Inflammatory macrophage treated with lipopolysaccharide for 1 hour (primary cell): ENCODE measurements around the gene MCTP1.

Experiments
- DNase-seq, 2 donors: peaks; one replicate each; pipeline ENCODE4 v3.0.0-alpha.2; 2020 to 2022

The MCTP1 gene

DNA sequence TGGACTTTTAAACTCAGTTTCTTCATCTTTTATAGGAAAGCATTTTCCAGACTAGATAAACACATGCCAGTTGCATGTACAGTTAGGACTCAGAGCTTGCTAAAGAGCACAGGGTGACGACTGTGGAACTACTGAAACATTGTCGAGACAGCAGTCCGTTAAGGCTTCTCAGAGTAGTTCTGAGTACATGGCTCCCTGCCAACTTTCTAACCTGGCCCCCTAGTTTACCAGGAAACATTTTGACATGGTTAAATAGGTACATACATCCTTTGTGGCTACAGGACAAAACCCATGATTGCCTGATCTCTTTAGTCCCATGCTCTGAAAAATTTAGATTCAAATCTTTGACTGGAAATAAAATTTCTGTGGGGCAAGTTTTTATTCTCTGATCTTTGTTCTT lies 536.7 kb downstream of the MCTP1 start:
- DNase-seq, result no peak

DNA sequence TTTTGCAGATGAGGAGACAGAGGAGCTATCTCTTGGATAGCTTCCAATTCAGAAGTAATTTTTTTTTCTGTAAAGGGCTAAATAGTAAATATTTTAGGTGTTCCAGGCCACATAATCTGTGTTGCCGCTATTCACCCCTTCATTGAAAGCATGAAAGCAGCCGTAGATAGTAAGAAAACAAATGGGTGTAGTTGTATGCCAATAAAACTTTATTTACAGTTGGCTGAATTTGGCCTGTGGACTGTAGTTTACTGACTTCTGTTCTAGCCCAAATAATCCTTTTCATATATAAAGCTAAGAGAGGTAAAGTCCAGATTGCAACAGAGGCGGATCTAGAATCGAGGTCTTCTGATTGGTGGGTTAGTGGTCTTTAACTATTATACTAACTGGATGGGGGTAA lies 537.5 kb downstream of the MCTP1 start:
- DNase-seq, result no peak

DNA sequence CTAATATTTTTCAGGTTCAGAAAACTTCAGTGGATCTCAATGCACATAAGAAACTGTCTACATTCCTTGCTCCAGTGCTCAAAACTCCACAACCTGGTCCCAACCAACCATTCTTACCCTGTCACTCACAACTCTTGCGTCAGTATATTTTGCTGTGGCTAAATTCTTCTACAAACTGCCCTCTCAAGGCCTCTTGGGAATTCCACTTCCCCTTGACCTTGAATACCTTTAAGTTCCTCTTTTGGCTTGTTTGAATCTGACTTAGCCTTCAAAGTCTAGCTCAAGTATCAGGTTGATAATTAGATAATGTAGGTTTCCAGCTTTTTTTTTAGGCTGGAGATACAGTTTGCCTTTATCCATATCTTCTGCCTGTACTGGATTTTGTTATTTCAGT lies 538.2 kb downstream of the MCTP1 start:
- peak; percentile 25 to 69 for DNase-seq

DNA sequence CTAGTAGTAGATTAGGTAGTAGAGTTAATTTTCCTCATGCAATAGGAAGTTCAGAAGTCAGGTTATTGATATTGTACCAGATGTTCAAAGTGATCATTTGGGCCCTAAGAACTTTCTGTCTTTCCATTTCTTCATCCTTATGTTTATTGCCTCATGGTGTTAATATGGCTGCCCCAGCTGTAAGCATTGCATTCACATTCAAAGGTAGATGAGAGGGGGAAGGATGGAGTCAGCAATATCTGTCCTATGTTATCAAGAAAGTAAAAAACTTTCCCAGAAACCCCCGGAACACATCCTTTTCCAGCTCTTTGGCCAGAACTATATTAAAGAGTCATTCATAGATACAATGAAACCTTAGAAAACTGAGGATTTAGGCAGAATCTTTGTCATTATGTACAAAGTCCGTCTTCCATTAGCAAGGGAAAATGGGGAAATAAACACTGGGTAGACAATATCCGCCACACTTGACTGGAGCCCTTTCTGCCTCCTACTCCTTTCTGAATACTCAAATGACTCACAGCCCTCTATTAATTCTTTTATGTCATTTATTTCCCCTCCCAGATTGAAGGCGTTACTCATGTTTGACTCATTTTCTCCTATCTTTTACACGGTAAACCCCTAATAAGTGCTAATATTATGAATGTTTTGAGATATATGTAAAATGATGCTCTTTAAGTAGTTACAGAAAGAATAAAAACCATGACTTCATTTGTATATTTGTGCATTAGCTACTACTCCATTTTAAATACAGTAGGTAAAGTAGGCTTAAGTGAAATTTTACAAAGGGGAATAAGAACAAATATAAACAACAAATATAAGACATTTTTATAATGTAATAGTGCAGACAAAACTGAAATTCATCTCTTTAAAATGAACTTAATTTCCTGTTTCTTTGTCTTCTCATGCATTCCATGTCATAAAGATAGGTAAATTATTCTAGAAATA lies 538.8 kb downstream of the MCTP1 start:
- peak; percentile 35 to 79 for DNase-seq

DNA sequence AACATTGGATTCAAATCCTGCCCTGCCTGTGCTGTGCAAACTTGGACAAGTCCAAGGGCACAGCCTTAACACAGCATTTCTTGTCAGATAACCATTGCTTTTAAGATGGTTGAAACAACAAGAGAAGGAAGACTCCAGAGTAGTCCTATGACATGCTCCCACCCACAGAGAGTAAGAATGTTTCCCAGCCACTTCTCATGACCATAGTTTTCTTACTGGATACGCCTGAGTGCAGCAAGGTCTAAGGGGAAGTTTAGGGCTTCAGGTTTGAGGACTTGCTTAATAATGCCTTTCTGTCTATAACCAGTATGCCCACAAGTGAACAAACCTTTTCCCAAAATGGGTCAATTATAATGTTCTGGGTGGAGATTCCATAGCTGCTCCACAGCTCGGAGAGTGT lies 540.0 kb downstream of the MCTP1 start:
- DNase-seq, result peak in 1 of 2 donors; percentile 72

DNA sequence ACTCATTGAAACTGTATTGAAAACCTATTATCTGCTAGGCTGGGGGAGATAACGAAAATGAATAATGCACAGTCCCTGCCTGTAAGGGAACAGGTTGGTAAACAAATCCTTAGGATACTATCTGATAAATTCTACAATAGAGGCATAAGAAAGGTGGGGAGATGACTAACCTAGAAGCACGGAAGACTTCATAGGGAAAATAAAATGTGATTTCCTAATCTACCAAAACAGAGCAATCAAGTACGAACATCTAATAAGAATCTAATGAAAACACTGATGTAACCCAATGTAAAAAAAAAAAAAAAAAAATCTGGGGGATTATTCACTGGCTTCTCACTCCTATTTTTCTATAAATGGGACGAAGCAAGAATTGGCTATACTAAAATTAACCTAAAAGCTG lies 542.0 kb downstream of the MCTP1 start:
- DNase-seq, result no peak

DNA sequence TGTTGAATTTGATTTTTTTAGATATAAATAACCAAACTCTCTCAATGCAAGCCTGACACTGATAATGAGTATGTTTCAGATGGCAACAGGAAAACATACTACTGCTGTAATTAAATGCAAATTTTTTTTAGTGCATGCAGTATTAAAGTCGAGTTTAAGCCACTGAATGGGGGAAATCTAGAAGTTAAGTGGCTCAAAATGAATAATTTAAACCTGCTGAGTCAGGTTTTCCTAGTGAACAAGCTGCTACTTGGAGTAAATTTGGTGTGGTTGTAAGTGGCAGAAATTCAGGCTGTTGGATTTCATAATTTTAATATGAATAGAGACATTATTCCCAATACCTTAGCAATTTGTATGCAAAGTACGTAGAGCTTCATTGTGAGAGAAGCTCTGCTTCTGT lies 544.6 kb downstream of the MCTP1 start:
- no peak for DNase-seq

DNA sequence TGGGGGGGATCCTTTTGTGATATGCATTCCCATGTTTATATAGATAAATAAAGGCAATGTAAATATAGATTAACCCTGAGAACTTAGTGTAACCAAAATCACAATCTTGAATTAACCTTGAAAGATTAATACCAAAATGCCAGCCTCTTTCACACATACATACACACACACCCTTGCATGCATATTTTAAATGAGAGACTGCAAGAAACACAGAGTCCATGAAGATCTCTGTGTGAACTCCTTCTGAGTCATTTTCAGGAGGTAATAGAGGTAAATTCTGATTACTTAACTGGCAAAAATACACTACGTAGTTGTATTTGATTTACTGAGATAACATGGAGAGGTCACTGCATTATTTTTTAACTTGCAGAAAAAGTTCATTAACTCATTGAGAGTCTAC lies 548.4 kb downstream of the MCTP1 start:
- DNase-seq, result no peak

DNA sequence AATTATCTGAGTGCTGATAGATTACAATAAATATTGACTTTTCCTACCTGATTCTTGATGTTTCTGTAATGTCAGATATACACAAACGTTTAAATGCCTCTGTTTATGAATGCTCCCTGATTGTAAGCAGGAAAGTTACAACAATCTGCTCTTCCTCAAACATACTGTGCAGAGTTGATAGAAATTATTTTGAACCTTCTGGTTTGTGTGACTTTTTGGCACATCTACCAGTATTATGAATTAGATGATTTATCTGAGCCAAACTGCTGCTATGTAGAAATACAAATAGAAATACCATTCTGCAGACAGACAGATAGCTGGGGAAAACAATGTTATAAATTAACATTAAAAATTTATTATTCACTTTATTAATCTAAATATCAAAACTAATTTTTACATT lies 553.4 kb downstream of the MCTP1 start:
- DNase-seq, result no peak

DNA sequence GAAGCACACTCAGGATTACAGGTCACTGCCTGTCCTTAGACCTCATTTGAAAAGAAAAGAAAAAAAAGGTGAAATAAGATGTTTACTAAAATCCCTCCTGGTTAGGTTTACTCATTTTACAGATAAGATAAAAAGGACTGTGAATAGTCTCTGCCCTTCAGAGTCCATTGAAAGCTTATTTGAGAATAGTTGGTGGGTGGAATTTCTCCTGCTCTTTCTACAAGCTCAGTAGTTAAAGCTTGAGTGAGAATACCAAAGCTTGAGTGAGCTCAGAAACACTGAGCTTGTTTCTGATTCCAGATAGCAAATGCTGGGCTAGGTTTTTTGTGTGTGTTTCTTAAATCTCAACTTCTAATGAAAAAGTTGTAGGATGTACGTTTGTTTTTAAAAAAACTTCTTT lies 559.8 kb downstream of the MCTP1 start:
- DNase-seq, result no peak

DNA sequence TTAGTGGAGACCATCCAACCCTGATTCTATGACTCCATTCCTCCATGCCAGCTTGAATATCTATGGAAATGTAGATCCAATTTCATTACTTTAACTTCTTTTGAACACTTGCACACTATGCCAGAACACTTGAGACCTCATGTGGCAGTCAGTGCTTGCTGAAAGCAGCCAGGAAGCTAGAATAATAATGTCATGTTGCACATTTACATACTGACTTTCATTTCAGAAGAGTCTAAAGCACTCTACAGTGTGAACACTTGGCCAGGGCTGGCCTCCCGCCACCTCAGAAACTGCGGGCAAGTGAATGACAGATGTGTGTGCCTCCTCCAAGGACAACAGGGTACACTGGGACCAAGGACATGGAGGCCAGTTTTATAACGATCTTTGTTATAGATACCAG lies 569.1 kb downstream of the MCTP1 start:
- DNase-seq, result no peak

DNA sequence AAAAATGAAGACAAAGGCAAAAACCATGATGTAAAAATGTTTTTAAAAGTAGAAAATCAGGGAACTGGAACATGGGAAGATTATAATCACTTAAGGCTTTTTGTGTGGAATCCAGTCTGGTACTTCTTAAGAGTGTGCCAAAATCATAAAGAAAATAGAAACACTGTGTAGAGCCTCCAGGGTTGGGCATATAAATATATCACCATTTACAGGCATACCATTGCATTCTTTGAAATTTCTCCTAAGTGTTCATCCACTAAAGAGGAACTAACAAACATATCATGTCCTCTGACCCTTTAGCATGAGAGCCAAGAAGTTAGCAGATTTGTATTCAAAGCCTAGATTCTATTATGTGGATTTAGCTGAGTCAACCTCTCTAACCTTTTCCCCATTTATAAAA lies 573.1 kb downstream of the MCTP1 start:
- DNase-seq, result no peak

DNA sequence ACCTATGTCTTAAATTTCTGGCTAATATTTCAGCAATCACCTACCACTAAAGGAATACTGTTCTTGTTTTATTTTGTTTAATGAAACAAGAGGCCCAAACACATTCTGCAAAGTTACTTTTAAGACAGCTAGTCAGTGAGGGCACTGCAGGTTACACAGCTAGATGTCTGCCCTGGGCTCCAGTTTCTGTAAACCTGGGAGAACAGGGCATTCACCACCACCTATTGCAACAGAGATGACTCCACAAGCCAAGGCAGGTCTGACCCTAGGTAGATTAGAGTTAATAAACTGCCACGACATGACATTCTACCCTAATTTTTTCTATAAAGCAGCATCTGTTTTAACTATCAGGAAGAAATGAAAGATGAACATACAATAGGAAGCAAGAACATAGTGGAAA lies 575.6 kb downstream of the MCTP1 start:
- DNase-seq, result no peak

DNA sequence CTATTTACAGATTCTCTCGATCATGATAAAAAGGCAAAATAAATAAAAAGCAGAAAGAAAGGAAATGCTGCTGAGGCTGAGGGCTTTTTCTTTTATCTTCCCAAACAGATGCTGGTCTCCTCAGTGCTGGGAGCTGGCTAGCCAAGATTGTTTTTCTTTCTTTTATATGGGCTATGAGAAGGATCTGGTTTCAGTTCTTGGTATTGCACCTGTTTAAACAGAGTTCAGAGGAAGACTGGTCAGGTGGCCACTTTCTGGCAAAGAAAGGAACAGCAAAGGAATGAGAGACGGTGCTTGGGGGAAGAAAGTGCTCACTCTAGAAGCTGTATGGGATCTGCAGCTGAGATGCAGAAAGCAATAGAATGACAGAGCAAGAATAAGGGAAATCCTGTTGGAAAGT lies 577.5 kb downstream of the MCTP1 start:
- DNase-seq, result no peak

DNA sequence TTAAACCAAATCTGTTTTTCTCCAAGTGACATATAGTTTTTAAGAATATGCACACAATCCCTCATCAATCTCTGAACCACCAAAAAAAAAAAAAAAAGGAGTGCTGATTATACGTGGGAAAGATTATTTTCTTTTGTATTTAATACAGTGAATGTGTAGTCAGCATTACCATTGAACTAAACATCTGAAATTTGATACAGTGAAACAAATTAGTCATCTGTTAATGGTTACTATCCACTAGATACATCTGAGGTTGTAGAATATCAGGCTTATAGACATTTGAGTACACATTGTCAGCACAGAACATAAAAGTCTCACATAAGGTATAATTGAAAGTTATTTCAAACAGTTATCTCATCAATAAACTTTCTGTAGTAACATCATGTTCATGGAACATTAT lies 579.5 kb downstream of the MCTP1 start:
- no peak for DNase-seq

DNA sequence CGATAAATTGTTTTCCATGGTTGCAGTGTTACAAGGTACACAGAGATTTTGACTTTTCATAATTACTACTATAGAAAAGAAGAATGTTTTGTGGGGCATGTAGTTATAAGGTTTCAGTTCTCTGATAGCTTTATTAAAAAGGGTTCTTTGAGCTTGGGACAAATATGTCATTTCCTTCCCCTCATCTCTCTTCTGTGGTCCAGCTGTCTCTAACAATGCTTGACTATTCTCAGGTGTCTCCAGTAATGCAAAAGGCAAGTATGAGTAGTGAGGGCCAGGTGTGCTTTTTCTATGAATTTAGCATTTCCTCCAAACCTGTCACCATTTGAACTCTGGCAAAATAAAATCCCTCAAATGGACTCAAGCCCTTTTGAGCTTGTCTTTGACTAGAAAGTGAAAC lies 582.2 kb downstream of the MCTP1 start:
- no peak for DNase-seq

DNA sequence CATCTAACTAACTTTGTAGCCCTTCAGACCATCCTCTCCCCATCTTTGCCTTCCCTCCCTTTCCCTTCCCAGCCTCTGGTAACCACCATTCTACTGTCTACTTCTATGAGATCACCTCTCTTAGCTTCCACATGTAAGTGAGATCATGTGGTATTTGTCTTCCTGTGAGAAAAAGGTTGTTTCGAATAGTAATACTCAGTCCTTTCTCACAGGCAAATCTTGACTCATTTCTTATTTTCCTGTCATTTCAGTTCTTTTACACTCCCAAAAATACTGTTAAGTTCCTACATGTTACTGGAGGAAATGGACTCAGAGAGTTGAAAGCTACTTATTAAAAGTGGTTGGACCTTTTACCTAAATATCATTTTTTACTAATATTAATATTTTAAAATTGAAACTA lies 584.3 kb downstream of the MCTP1 start:
- no peak for DNase-seq

DNA sequence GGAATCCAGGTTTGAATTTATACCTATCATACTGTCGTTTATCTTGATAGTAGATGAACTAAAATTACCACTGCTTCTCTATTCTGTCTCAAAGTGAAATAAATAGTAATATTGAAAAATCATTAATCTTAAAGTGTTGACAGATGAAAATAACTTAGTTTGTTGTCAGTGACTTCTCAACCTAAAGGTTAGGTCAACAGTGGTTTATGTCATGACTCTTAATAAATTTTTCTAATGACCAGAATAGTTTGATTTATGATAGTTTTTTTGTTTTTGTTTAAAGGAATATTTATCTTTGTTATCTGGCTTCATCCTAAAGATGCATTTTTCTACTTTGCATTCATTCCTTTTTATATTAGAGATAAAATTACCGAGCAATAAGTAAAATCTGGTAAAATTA lies 585.3 kb downstream of the MCTP1 start:
- DNase-seq, result no peak

DNA sequence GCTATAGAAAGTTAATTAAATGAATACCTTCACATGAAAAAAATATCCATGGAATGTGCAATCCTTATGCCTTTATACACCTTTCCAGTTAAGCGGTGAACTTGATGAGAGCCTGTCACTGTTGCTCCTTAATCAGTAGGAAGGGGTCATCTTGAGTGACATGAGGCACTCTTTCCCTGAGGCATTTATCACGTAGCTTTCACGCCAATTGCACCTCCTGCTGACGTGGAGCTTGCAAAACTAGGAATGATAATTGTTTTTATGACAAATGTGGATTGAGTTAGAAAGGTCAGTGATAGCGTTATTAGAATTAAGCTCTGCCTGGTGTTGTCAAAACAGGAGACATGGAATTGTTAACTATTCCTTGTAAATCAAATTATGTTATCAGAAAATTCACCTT lies 586.7 kb downstream of the MCTP1 start:
- DNase-seq, result no peak

DNA sequence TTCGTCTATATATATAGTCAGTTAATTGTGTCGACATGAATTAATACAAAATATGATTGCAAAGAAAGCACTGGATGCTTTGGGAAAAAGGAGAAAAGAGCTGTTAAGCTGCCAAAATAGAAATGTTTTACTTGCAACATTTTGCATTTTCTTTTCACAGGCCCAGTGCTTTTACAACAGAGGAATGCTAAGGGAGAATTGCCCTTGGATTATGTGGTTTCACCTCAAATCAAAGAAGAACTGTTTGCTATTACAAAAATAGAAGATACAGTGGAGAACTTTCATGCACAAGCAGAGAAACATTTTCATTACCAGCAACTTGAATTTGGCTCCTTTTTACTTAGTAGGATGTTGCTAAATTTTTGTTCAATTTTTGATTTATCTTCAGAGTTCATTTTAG lies 590.2 kb downstream of the MCTP1 start:
- DNase-seq, result no peak

DNA sequence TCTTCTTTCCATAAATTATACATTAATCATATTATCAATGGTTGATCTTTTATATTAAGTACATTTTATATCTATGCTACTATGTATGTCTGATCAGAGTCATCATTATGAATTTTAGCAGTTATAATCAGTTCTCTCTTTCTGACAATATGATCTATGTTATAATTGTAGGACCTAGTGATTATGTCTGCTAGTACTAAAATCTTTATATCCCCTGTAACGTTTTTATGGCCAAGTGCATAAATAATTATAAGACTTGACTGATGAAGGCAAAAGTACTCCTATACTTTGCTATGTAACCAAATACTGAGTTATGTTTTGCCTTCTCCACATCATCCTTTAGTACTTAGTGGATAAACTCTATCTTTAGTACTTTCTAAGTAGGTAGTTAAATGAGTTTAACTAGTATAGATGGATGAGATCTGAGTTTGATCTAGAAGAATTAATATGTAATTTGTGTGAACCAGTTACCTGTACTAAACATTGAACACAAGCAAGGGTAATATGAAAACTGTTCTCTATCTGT lies 591.0 kb downstream of the MCTP1 start:
- DNase-seq, result no peak

DNA sequence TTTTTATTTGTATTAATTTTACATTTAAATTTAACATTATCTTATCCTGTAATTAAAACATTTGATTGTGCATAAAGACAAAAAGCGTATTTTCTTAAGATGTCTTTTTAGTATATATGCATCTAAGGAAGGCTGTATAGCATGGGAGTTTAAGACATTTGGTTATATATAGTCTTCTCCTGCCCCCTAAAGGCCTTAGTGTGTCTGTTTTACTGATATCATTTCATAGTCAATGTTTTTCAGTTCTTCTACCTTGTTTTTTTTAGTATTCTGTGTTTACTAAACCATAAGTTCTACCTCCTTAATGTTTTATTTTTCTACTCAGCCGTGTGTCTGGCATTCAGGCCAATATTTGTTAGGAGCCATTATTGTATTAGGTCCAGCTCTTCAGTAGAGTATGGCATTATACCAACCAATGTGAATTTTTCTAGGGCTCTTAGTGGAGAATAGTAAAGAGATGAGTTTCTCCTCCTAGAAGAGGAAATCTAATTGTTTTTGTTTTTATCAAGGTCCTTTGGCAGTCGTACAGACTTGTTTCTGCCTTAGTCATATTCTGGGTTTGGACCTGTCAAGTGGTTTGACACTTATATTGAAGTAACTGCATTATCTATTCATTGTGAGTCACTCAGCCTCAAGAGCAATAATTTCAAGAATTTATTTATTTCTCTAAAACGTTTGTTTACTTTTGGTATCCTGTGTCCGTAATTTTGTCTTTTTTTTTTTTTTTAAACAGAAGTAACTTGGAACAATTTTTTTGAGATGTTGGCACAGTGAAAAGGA lies 591.7 kb downstream of the MCTP1 start:
- peak; percentile 6 to 35 for DNase-seq

DNA sequence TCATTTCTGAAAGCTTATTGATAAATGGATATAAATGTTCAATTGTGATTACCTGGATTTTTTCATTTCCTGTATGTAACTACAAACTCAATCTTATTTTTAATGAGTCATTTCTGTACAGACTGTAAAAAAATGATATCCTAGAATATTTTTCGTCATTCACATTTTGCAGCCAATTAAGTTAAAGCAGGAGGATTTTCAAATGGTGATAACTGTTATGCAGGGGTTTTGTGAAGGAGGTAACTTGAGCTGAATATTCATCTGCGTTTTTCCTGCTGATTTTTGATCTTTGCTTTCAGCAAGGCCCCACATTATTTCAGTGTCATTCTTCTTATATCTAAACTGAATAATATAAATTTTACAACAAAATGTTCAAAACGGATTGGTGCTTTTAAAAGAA lies 592.3 kb downstream of the MCTP1 start:
- no peak for DNase-seq

DNA sequence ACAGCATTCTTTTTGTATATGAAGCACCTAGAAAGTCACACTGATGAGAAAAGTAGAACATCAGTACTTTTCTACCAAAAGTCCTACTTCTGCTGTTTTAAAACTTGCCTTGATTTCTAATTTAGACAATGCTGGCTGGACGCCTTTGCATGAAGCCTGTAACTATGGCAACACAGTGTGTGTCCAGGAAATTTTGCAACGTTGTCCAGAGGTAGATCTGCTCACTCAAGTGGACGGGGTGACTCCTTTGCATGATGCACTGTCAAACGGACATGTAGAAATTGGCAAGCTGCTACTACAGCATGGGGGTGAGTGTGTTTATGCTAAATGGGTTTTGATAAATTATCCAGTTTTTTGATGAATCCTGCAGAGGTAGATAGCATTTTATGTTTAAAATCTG lies 592.9 kb downstream of the MCTP1 start:
- no peak for DNase-seq
